Esophagus squamous epithelium (tissue), 4 donors: ENCODE data around the gene KIAA0408.

ENCODE experiments used
- POLR2A ChIP-seq, 4 donors: fragments of 450-650 bp; IDR thresholded peaks; one replicate each; pipeline ENCODE4 v1.6.1; 2017; ENCODE audit warnings: antibody characterized with exemption in 4 of 4, mild to moderate bottlenecking in 4 of 4, moderate library complexity in 3 of 4
- TF ChIP-seq, protein P1 (sequence below), 6 experiments: fragments of 450-650 bp in 4 of 6; fragments of 200-600 bp in 2 of 6; sonication (generic) in 2 of 6; IDR thresholded peaks; one replicate each; pipeline ENCODE4 v1.5.1; 2016 to 2019; ENCODE audit warnings: antibody characterized with exemption in 6 of 6, mild to moderate bottlenecking in 4 of 6, moderate library complexity in 4 of 6

DNA sequence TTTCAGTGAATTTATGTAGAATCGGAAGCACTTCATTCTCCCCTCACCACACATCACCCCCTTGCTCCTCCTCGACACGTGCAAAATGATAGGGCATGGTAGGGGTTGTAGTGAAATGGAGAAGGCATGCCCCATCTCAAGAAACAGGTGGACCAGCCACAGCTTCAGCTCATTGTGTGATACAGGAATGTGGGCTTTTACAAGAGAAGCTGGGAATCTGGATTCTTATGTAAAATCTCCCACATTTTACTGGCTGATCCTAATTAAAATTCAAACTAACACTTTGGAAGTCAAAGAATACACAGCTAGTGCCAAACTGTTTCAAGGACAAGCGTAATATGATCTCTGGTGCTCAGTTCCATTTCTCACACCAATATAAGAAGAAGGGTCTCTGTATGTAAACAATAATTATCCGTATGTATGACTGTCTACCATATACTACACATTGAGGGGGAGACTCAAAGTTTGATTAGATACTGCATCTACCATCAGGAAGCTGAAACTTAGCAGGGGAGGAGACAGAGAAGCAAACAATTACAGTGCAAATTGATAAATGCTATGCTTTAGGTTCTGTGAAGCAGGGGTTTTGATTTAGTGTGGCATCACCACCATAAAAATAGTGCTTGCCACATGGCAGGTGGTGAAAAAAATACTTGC lies 24.3 kb upstream of the KIAA0408 start:
- TF ChIP-seq POLR2A (IDR thresholded peaks at IDR 0.05): no peak
- TF ChIP-seq, protein P1, sequence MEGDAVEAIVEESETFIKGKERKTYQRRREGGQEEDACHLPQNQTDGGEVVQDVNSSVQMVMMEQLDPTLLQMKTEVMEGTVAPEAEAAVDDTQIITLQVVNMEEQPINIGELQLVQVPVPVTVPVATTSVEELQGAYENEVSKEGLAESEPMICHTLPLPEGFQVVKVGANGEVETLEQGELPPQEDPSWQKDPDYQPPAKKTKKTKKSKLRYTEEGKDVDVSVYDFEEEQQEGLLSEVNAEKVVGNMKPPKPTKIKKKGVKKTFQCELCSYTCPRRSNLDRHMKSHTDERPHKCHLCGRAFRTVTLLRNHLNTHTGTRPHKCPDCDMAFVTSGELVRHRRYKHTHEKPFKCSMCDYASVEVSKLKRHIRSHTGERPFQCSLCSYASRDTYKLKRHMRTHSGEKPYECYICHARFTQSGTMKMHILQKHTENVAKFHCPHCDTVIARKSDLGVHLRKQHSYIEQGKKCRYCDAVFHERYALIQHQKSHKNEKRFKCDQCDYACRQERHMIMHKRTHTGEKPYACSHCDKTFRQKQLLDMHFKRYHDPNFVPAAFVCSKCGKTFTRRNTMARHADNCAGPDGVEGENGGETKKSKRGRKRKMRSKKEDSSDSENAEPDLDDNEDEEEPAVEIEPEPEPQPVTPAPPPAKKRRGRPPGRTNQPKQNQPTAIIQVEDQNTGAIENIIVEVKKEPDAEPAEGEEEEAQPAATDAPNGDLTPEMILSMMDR (IDR thresholded peaks at IDR 0.05): no peak
